GM23338 (cell line): ENCODE results near the gene IPPK. TPM values are rescaled to one million over a fixed set of nuclear protein-coding genes. Genes with fewer than 3 reads are reported as not detected.

Experiments
- ATAC-seq: fragments of 200-7000 bp; cut with Tn5 transposase; 3 replicates; pipeline ENCODE4 v1.9.1; 2020
- DNase-seq: peaks from one replicate; pipeline ENCODE4 v3.0.0-alpha.2; 2015; ENCODE audit warnings: low spot score
- H2AFZ ChIP-seq: fragments of 200-600 bp; sonication (generic); 2 replicates; pipeline ENCODE4 v1.8.0; 2016; ENCODE audit warnings: antibody characterized with exemption, mild to moderate bottlenecking, moderate library complexity
- H3F3A ChIP-seq: fragments of 200-600 bp; sonication (generic); replicated peaks from 2 replicates; pipeline ENCODE4 v1.8.0; 2017; ENCODE audit warnings: antibody characterized with exemption, mixed run types, low read depth
- H3K27ac ChIP-seq: fragments of 200-600 bp; sonication (generic); 2 replicates; pipeline ENCODE4 v1.6.1; 2016; ENCODE audit warnings: low read depth
- H3K27me3 ChIP-seq: fragments of 200-600 bp; sonication (generic); 2 replicates; pipeline ENCODE4 v1.8.0; 2016; ENCODE audit warnings: mild to moderate bottlenecking, mixed run types, moderate library complexity; ENCODE audit not compliant: insufficient read depth
- H3K36me3 ChIP-seq: fragments of 200-600 bp; sonication (generic); 2 replicates; pipeline ENCODE4 v1.8.0; 2016; ENCODE audit warnings: mild to moderate bottlenecking; ENCODE audit not compliant: insufficient read depth
- H3K4me1 ChIP-seq: fragments of 200-600 bp; sonication (generic); 2 replicates; pipeline ENCODE4 v1.8.0; 2016; ENCODE audit warnings: mild to moderate bottlenecking, moderate library complexity; ENCODE audit not compliant: insufficient read depth
- H3K4me2 ChIP-seq: fragments of 200-600 bp; sonication (generic); 2 replicates; pipeline ENCODE4 v1.7.1; 2017; ENCODE audit warnings: mixed run types
- H3K4me3 ChIP-seq: fragments of 200-600 bp; sonication (generic); 2 replicates; pipeline ENCODE4 v1.6.1; 2016; ENCODE audit warnings: mixed run types
- H3K79me2 ChIP-seq: fragments of 200-600 bp; sonication (generic); replicated peaks from 2 replicates; pipeline ENCODE4 v1.8.0; 2017; ENCODE audit warnings: mild to moderate bottlenecking; ENCODE audit not compliant: insufficient read depth
- H3K9me2 ChIP-seq: fragments of 200-600 bp; sonication (generic); 2 replicates; pipeline ENCODE4 v1.8.0; 2017; ENCODE audit not compliant: insufficient read depth
- H4K20me1 ChIP-seq: fragments of 200-600 bp; sonication (generic); replicated peaks from 2 replicates; pipeline ENCODE4 v1.8.0; 2017; ENCODE audit warnings: mild to moderate bottlenecking; ENCODE audit not compliant: insufficient read depth
- H3K27ac Mint-ChIP-seq: 2 replicates; pipeline ENCODE4 v1.8.0; 2020; ENCODE audit warnings: inconsistent platforms, mild to moderate bottlenecking, moderate library complexity, mixed read lengths
- H3K27me3 Mint-ChIP-seq: 3 replicates; pipeline ENCODE4 v1.8.0; 2022; ENCODE audit warnings: low read depth, mild to moderate bottlenecking, moderate library complexity, mixed read lengths, inconsistent platforms; ENCODE audit not compliant: insufficient read depth, poor library complexity
- H3K36me3 Mint-ChIP-seq: 3 replicates; pipeline ENCODE4 v1.8.0; 2021; ENCODE audit warnings: low read depth, mild to moderate bottlenecking, inconsistent platforms, moderate library complexity, mixed read lengths
- H3K4me1 Mint-ChIP-seq: 3 replicates; pipeline ENCODE4 v1.8.0; 2020; ENCODE audit warnings: mild to moderate bottlenecking, inconsistent platforms, mixed read lengths
- H3K4me3 Mint-ChIP-seq: 3 replicates; pipeline ENCODE4 v1.8.0; 2021; ENCODE audit warnings: moderate library complexity, mild to moderate bottlenecking, inconsistent platforms, mixed read lengths
- H3K9me3 Mint-ChIP-seq: 3 replicates; pipeline ENCODE4 v1.8.0; 2020; ENCODE audit warnings: moderate library complexity, mild to moderate bottlenecking, inconsistent platforms, mixed read lengths
- CREB1 ChIP-seq: fragments of 250-450 bp; sonication (Bioruptor Pico); IDR thresholded peaks from 2 replicates; pipeline ENCODE4 v1.5.0; 2020; ENCODE audit warnings: low read depth, mild to moderate bottlenecking, moderate library complexity
- EZH2 ChIP-seq: fragments of 200-600 bp; sonication (generic); IDR thresholded peaks from one replicate; pipeline ENCODE4 v1.8.0; 2017; ENCODE audit warnings: antibody characterized with exemption, mild to moderate bottlenecking, low read depth; ENCODE audit not compliant: unreplicated experiment
- EZH2phosphoT487 ChIP-seq: fragments of 200-600 bp; sonication (generic); IDR thresholded peaks from one replicate; pipeline ENCODE4 v1.8.1; 2018; ENCODE audit warnings: antibody characterized with exemption; ENCODE audit not compliant: unreplicated experiment
- JUNB ChIP-seq: IDR thresholded peaks from one replicate; pipeline ENCODE4 v1.6.1; 2016; ENCODE audit warnings: antibody characterized with exemption; ENCODE audit not compliant: unreplicated experiment
- NANOG ChIP-seq: IDR thresholded peaks from 2 replicates; pipeline ENCODE4 v1.6.1; 2016; ENCODE audit warnings: antibody characterized with exemption, borderline replicate concordance
- POLR2AphosphoS5 ChIP-seq: IDR thresholded peaks from 2 replicates; pipeline ENCODE4 v1.6.1; 2016; ENCODE audit warnings: antibody characterized with exemption, low read depth
- STAT1 ChIP-seq: IDR thresholded peaks from one replicate; pipeline ENCODE4 v1.6.1; 2016; ENCODE audit warnings: antibody characterized with exemption; ENCODE audit not compliant: unreplicated experiment
- ZNF114 ChIP-seq: fragments of 250-450 bp; sonication (Bioruptor Pico); IDR thresholded peaks from 2 replicates; pipeline ENCODE4 v1.5.0; 2020; ENCODE audit warnings: mild to moderate bottlenecking, moderate library complexity
- ZNF331 ChIP-seq: fragments of 250-450 bp; sonication (Bioruptor Pico); IDR thresholded peaks from 2 replicates; pipeline ENCODE4 v1.5.0; 2020; ENCODE audit warnings: low read depth, mild to moderate bottlenecking, moderate library complexity
- polyA plus RNA-seq: library from polyadenylated mRNA; unstranded; fragments of >200 nt; fragmentation: Nextera tagmentation; extraction: Ambion mirVana; gene quantifications from 2 replicates; pipeline ENCODE4 v1.2.1, GENCODE V29; 2016
- total RNA-seq: library from RNA; depleted of rRNA; stranded (reverse); fragments of >200 nt; shearing (Covaris generic); gene quantifications from 2 replicates; pipeline ENCODE4 v1.2.3, GENCODE V29; 2014
- TF ChIP-seq, protein P1 (sequence below): IDR thresholded peaks from 2 replicates; pipeline ENCODE4 v1.6.1; 2016; ENCODE audit warnings: antibody characterized with exemption
- TF ChIP-seq, protein P2 (sequence below): IDR thresholded peaks from one replicate; pipeline ENCODE4 v1.6.1; 2018; ENCODE audit warnings: antibody characterized with exemption; ENCODE audit not compliant: unreplicated experiment
- TF ChIP-seq, protein P3 (sequence below), 2 experiments: fragments of 200-600 bp in 1 of 2; sonication (generic) in 1 of 2; conservative IDR thresholded peaks; 2 replicates each; pipeline versions ENCODE4 v1.5.1 to v1.6.1; 2016 to 2017; ENCODE audit warnings: antibody characterized with exemption in 2 of 2, low read depth in 2 of 2, mild to moderate bottlenecking in 2 of 2, moderate library complexity in 1 of 2

The IPPK gene
- total and polyA plus RNA-seq, 2 experiments from 2014 or later: 6.5 to 17.5 TPM

GRCh38 chr9:92616199-92616641 lies 53.7 kb downstream of the IPPK start:
- Mint-ChIP-seq H3K36me3 (peaks cover 21% of the 10 kb centered on the region), H3K27ac (no peak overlapping the region), H3K4me3 (no peak overlapping the region), H3K27me3 (no peaks in the 10 kb centered on the region), H3K4me1 (no peaks in the 10 kb centered on the region), H3K9me3 (no peaks in the 10 kb centered on the region; the same call in 2 of the 3 replicates)
- H3K4me2 ChIP-seq: no peak overlapping the region
- no peak overlapping the region for H3K4me3 ChIP-seq
- DNase-seq (no peak), ATAC-seq (no peak)
- no peaks in the 10 kb centered on the region; the same call in 1 of the 2 replicates for H4K20me1 ChIP-seq
- TF ChIP-seq EZH2 (no peak), STAT1 (no peak), ZNF114 (CRISPR knock-in tag) (no peak), JUNB (no peak), POLR2AphosphoS5 (no peak), CREB1 (CRISPR knock-in tag) (no peak)
- TF ChIP-seq, protein P1, sequence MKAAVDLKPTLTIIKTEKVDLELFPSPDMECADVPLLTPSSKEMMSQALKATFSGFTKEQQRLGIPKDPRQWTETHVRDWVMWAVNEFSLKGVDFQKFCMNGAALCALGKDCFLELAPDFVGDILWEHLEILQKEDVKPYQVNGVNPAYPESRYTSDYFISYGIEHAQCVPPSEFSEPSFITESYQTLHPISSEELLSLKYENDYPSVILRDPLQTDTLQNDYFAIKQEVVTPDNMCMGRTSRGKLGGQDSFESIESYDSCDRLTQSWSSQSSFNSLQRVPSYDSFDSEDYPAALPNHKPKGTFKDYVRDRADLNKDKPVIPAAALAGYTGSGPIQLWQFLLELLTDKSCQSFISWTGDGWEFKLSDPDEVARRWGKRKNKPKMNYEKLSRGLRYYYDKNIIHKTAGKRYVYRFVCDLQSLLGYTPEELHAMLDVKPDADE: no peak
- TF ChIP-seq, protein P2, sequence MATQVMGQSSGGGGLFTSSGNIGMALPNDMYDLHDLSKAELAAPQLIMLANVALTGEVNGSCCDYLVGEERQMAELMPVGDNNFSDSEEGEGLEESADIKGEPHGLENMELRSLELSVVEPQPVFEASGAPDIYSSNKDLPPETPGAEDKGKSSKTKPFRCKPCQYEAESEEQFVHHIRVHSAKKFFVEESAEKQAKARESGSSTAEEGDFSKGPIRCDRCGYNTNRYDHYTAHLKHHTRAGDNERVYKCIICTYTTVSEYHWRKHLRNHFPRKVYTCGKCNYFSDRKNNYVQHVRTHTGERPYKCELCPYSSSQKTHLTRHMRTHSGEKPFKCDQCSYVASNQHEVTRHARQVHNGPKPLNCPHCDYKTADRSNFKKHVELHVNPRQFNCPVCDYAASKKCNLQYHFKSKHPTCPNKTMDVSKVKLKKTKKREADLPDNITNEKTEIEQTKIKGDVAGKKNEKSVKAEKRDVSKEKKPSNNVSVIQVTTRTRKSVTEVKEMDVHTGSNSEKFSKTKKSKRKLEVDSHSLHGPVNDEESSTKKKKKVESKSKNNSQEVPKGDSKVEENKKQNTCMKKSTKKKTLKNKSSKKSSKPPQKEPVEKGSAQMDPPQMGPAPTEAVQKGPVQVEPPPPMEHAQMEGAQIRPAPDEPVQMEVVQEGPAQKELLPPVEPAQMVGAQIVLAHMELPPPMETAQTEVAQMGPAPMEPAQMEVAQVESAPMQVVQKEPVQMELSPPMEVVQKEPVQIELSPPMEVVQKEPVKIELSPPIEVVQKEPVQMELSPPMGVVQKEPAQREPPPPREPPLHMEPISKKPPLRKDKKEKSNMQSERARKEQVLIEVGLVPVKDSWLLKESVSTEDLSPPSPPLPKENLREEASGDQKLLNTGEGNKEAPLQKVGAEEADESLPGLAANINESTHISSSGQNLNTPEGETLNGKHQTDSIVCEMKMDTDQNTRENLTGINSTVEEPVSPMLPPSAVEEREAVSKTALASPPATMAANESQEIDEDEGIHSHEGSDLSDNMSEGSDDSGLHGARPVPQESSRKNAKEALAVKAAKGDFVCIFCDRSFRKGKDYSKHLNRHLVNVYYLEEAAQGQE: no peak
- H3K9me2 ChIP-seq: no peaks in the 10 kb centered on the region
- no peaks in the 10 kb centered on the region for H3K79me2 ChIP-seq
- no peak overlapping the region for H2AFZ ChIP-seq
- no peaks in the 10 kb centered on the region for H3K4me1 ChIP-seq
- H3F3A ChIP-seq: no peaks in the 10 kb centered on the region
- H3K27ac ChIP-seq: no peak overlapping the region
- no peaks in the 10 kb centered on the region for H3K27me3 ChIP-seq
- no peaks in the 10 kb centered on the region; the same call in 1 of the 2 replicates for H3K36me3 ChIP-seq

DNA sequence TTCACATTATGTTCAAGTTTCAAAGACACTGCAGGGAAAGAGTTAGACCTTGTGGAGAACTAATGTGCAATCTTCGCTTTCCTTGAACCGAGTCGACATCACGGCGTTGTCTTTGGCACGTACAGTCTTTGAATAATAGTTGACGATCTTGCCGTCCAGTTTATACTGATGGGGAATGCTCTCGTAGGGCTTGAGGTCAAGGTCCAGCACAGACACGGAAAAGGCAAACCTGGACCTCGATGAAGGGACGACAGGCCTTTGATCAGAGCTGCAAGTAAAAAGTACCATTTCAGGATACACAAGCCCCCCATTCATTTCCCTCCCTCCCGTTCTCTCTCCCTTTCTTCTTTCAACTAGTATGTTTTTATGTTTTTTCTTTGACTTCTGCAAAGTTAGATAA lies 54.1 kb downstream of the IPPK start:
- Histone ChIP-seq H3K9me2 (no peaks in the 10 kb centered on the region), H3K4me3 (no peak overlapping the region), H3K27me3 (no peaks in the 10 kb centered on the region), H3F3A (no peaks in the 10 kb centered on the region), H3K79me2 (no peaks in the 10 kb centered on the region), H3K27ac (no peak overlapping the region), H3K4me2 (no peak overlapping the region), H2AFZ (no peak overlapping the region), H4K20me1 (no peaks in the 10 kb centered on the region), H3K36me3 (no peaks in the 10 kb centered on the region; the same call in 1 of the 2 replicates), H3K4me1 (no peaks in the 10 kb centered on the region)
- Mint-ChIP-seq H3K27me3 (no peaks in the 10 kb centered on the region), H3K36me3 (peaks cover 21% of the 10 kb centered on the region), H3K9me3 (no peaks in the 10 kb centered on the region; the same call in 2 of the 3 replicates), H3K4me3 (no peak overlapping the region), H3K4me1 (no peaks in the 10 kb centered on the region), H3K27ac (no peak overlapping the region)
- ATAC-seq (no peak), DNase-seq (no peak)
- no peak for TF ChIP-seq EZH2phosphoT487
- TF ChIP-seq ZNF114 (CRISPR knock-in tag): no peak
- TF ChIP-seq EZH2: no peak
- TF ChIP-seq, protein P2: no peak
- TF ChIP-seq NANOG: no peak
- no peak for TF ChIP-seq CREB1 (CRISPR knock-in tag)
- TF ChIP-seq, protein P3, sequence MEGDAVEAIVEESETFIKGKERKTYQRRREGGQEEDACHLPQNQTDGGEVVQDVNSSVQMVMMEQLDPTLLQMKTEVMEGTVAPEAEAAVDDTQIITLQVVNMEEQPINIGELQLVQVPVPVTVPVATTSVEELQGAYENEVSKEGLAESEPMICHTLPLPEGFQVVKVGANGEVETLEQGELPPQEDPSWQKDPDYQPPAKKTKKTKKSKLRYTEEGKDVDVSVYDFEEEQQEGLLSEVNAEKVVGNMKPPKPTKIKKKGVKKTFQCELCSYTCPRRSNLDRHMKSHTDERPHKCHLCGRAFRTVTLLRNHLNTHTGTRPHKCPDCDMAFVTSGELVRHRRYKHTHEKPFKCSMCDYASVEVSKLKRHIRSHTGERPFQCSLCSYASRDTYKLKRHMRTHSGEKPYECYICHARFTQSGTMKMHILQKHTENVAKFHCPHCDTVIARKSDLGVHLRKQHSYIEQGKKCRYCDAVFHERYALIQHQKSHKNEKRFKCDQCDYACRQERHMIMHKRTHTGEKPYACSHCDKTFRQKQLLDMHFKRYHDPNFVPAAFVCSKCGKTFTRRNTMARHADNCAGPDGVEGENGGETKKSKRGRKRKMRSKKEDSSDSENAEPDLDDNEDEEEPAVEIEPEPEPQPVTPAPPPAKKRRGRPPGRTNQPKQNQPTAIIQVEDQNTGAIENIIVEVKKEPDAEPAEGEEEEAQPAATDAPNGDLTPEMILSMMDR (conservative IDR thresholded peaks at IDR 0.05; ENCODE audit: low read depth in 2 of 2): no peak
- TF ChIP-seq JUNB: no peak
- TF ChIP-seq ZNF331 (CRISPR knock-in tag): no peak
- TF ChIP-seq POLR2AphosphoS5: no peak
- TF ChIP-seq STAT1: no peak
- TF ChIP-seq, protein P1: no peak
